A549 (cell line): ENCODE data around the gene RELL2. TPM values are rescaled to one million over a fixed set of nuclear protein-coding genes. Genes with fewer than 3 reads are reported as not detected.
A peak's percentile ranks its signal among the peaks of the same experiment; 100 is the strongest.

Experiments
- ATAC-seq, 2 experiments: fragments of 200-7000 bp in 1 of 2; fragments of >200 bp in 1 of 2; cut with Nextera tagmentation in 1 of 2; cut with Tn5 transposase in 1 of 2; 3 replicates each; pipeline versions ENCODE4 v1.8.0 to v1.9.1; 2018 to 2020; ENCODE audit warnings: mild to moderate bottlenecking in 1 of 2, moderate library complexity in 1 of 2
- CTCF ChIA-PET: fragments of 300-600 bp; sonication (Branson Sonifier 250); formaldehyde crosslinking; extraction: SDS; loops from one replicate; lab custom pipeline; 2021; ENCODE audit warnings: antibody characterized with exemption, inconsistent platforms; lab: Yijun Ruan, JAX
- POLR2A ChIA-PET: fragments of 350-600 bp; formaldehyde crosslinking; extraction: SDS; loops from one replicate; lab custom pipeline; 2021; ENCODE audit warnings: antibody characterized with exemption, inconsistent platforms; lab: Yijun Ruan, JAX
- DNase-seq, 2 experiments: peaks; one replicate each; pipeline versions ENCODE4 v3.0.0 to v3.0.0-alpha.2; 2011 to 2016; ENCODE audit warnings: low read depth in 1 of 2, low spot score in 1 of 2
- FAIRE-seq: peaks from 2 replicates; lab custom pipeline; 2011; peaks lifted over from hg19 to GRCh38; lab: Jason Lieb, UNC
- H3K27ac ChIP-seq, 2 experiments: fragments of >200 bp; sonication (Bioruptor Twin); formaldehyde crosslinking; 3 replicates each; pipeline ENCODE4 v1.5.1; 2016 to 2017
- H3K4me1 ChIP-seq: fragments of >200 bp; sonication (Bioruptor Twin); formaldehyde crosslinking; 3 replicates; pipeline ENCODE4 v1.6.1; 2016
- H3K4me2 ChIP-seq: fragments of >200 bp; sonication (Bioruptor Twin); formaldehyde crosslinking; 3 replicates; pipeline ENCODE4 v1.6.1; 2016
- H3K4me3 ChIP-seq: fragments of >200 bp; sonication (Bioruptor Twin); formaldehyde crosslinking; 3 replicates; pipeline ENCODE4 v1.5.1; 2016
- H3K9me3 ChIP-seq: fragments of >200 bp; sonication (Bioruptor Twin); formaldehyde crosslinking; 3 replicates; pipeline ENCODE4 v1.6.1; 2016
- CEBPB ChIP-seq, 2 experiments: fragments of >200 bp in 1 of 2; sonication (Bioruptor Twin) in 1 of 2; formaldehyde crosslinking in 1 of 2; IDR thresholded peaks; 2 replicates each; pipeline ENCODE4 v1.6.1; 2012 to 2016
- EHMT2 ChIP-seq: fragments of 200-600 bp; sonication (generic); IDR thresholded peaks from 2 replicates; pipeline ENCODE4 v1.6.1; 2016; ENCODE audit warnings: antibody characterized with exemption, low read depth, mild to moderate bottlenecking, moderate library complexity
- ESRRA ChIP-seq: fragments of 150-350 bp; IDR thresholded peaks from 2 replicates; pipeline ENCODE4 v1.6.1; 2014; ENCODE audit warnings: mild to moderate bottlenecking, low read length, borderline replicate concordance
- FOSB ChIP-seq: fragments of 250-450 bp; sonication (Bioruptor Pico); IDR thresholded peaks from 2 replicates; pipeline ENCODE4 v1.5.0; 2020; ENCODE audit warnings: mild to moderate bottlenecking, moderate library complexity
- FOSL2 ChIP-seq, 2 experiments: fragments of 450-650 bp in 1 of 2; fragments of >200 bp in 1 of 2; sonication (Bioruptor Twin) in 1 of 2; formaldehyde crosslinking; IDR thresholded peaks; 2 replicates each; pipeline versions ENCODE4 v1.5.0 to v1.6.1; 2016 to 2020; ENCODE audit warnings: mild to moderate bottlenecking in 1 of 2, moderate library complexity in 1 of 2
- HEYL ChIP-seq: fragments of 250-450 bp; sonication (Bioruptor Pico); IDR thresholded peaks from 2 replicates; pipeline ENCODE4 v1.8.0; 2021; ENCODE audit warnings: mild to moderate bottlenecking, moderate library complexity
- HOXB5 ChIP-seq: fragments of 250-450 bp; sonication (Bioruptor Pico); IDR thresholded peaks from 2 replicates; pipeline ENCODE4 v1.5.0; 2020; ENCODE audit warnings: mild to moderate bottlenecking, moderate library complexity
- JUN ChIP-seq, 2 experiments: fragments of >200 bp; sonication (Bioruptor Twin); formaldehyde crosslinking; IDR thresholded peaks; 2 replicates in 1 of 2; 3 replicates in 1 of 2; pipeline ENCODE4 v1.6.1; 2016 to 2017
- MAFK ChIP-seq: fragments of 450-650 bp; IDR thresholded peaks from 2 replicates; pipeline ENCODE4 v1.6.1; 2014; ENCODE audit not compliant: partially characterized antibody
- MAZ ChIP-seq: fragments of 150-350 bp; IDR thresholded peaks from 2 replicates; pipeline ENCODE4 v1.6.1; 2014; ENCODE audit warnings: antibody characterized with exemption, low read depth, low read length, borderline replicate concordance
- NPAS2 ChIP-seq: fragments of 250-450 bp; sonication (Bioruptor Pico); IDR thresholded peaks from 2 replicates; pipeline ENCODE4 v1.8.0; 2022; ENCODE audit warnings: mild to moderate bottlenecking, moderate library complexity, borderline replicate concordance
- NR3C1 ChIP-seq: fragments of >200 bp; sonication (Bioruptor Twin); formaldehyde crosslinking; IDR thresholded peaks from 3 replicates; pipeline ENCODE4 v1.6.1; 2017
- RCOR1 ChIP-seq: fragments of 150-350 bp; IDR thresholded peaks from 2 replicates; pipeline ENCODE4 v1.6.1; 2014; ENCODE audit warnings: antibody characterized with exemption, low read length, low read depth
- SREBF2 ChIP-seq: fragments of 450-650 bp; IDR thresholded peaks from 2 replicates; pipeline ENCODE4 v1.6.1; 2014; ENCODE audit warnings: mild to moderate bottlenecking, moderate library complexity
- TFCP2L1 ChIP-seq: fragments of 250-450 bp; sonication (Bioruptor Pico); IDR thresholded peaks from 2 replicates; pipeline ENCODE4 v1.5.0; 2021; ENCODE audit warnings: mild to moderate bottlenecking
- TP53 ChIP-seq: fragments of 250-450 bp; sonication (Bioruptor Pico); IDR thresholded peaks from 2 replicates; pipeline ENCODE4 v1.5.0; 2021; ENCODE audit warnings: mild to moderate bottlenecking, moderate library complexity
- ZC3H11A ChIP-seq: fragments of 450-650 bp; IDR thresholded peaks from 2 replicates; pipeline ENCODE4 v1.6.1; 2014; ENCODE audit warnings: antibody characterized with exemption, mild to moderate bottlenecking
- WGBS: methylation state at CpG from one replicate; pipeline ENCODE4 v1.1.6; 2017; ENCODE audit errors: missing lambda C conversion rate; 5-methylcytosine and 5-hydroxymethylcytosine counted together
- polyA plus RNA-seq, 4 experiments: library from polyadenylated mRNA; depleted of rRNA in 3 of 4; stranded (reverse); fragments of >200 nt; fragmentation: RNase III in 1 of 4; extraction: RNeasy Plus Mini Kit Qiagen cat#74134 plus additional on column Dnase treatment in 1 of 4; gene quantifications; 2 replicates in 3 of 4; 3 replicates in 1 of 4; pipeline ENCODE4 v1.2.3, GENCODE V29; 2011 to 2017
- TF ChIP-seq, protein P1 (sequence below): fragments of >200 bp; sonication (Bioruptor Twin); formaldehyde crosslinking; IDR thresholded peaks from 3 replicates; pipeline ENCODE4 v1.5.1; 2016
- TF ChIP-seq, protein P2 (sequence below): fragments of 200-600 bp; sonication (generic); IDR thresholded peaks from 2 replicates; pipeline ENCODE4 v1.6.1; 2016; ENCODE audit warnings: antibody characterized with exemption, mild to moderate bottlenecking, moderate library complexity
- TF ChIP-seq, protein P3 (sequence below): fragments of 250-450 bp; sonication (Bioruptor Pico); IDR thresholded peaks from 2 replicates; pipeline ENCODE4 v1.5.0; 2020; ENCODE audit warnings: low read depth, mild to moderate bottlenecking, moderate library complexity
- TF ChIP-seq, protein P4 (sequence below): fragments of 150-350 bp; IDR thresholded peaks from 2 replicates; pipeline ENCODE4 v1.6.1; 2014; ENCODE audit warnings: low read depth, mild to moderate bottlenecking, low read length
- TF ChIP-seq, protein P5 (sequence below): fragments of 250-450 bp; sonication (Bioruptor Pico); IDR thresholded peaks from 2 replicates; pipeline ENCODE4 v1.5.0; 2021; ENCODE audit warnings: mild to moderate bottlenecking, moderate library complexity, borderline replicate concordance

The RELL2 gene
- polyA plus RNA-seq, 2 of the 4 experiments (the other 2 are of a cell fraction) = 3.6 to 6.5 TPM

DNA sequence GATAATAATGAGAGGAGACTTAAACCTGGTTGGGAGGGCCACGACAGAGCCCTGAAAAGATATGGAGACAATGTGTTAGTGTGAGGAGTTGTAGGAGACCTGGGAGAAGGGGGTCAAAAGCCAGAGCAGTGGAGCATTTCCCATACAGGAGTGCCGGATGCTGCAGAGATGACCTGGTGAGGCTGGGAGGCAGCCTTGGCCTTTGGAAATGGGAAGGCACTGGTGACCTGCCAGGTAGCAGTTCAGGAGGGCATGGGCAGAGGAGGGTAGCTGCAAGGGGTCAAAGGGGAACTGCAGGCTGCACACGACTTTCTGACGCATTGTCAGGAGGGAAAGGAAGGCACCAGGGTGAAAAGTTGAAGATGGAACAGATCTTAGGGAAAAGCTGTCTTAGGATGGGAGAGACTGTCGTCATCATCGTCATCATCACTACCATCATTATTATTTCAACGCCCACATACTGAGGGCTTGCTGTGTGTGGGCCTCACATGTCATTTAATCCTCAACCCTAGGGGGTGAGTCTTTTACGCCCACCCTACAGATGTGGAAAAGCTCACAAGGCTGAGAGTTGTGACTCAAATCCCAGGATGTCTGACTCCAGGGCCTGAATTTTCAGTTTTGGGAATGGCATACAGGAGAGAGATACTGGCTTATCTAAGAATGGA, 31.9 kb downstream of the RELL2 start:
- DNase-seq (no peak), FAIRE-seq (no peak), ATAC-seq (no peak)
- Histone ChIP-seq H3K4me3 (no peak overlapping the region), H3K4me1 (peaks cover 4% of the 10 kb centered on the region; the same call in 1 of the 3 replicates), H3K27ac (no peak overlapping the region), H3K4me2 (no peak overlapping the region), H3K9me3 (no peaks in the 10 kb centered on the region)
- TF ChIP-seq CEBPB (IDR thresholded peaks at IDR 0.05) (no peak), MAZ (no peak), FOSL2 (IDR thresholded peaks at IDR 0.05) (no peak), FOSL2 (CRISPR knock-in tag; IDR thresholded peaks at IDR 0.05) (no peak), TFCP2L1 (no peak), ZC3H11A (no peak), FOSB (no peak), HOXB5 (CRISPR knock-in tag) (no peak), MAFK (no peak), RCOR1 (no peak), NPAS2 (CRISPR knock-in tag) (no peak), HEYL (no peak)
- TF ChIP-seq, protein P1, sequence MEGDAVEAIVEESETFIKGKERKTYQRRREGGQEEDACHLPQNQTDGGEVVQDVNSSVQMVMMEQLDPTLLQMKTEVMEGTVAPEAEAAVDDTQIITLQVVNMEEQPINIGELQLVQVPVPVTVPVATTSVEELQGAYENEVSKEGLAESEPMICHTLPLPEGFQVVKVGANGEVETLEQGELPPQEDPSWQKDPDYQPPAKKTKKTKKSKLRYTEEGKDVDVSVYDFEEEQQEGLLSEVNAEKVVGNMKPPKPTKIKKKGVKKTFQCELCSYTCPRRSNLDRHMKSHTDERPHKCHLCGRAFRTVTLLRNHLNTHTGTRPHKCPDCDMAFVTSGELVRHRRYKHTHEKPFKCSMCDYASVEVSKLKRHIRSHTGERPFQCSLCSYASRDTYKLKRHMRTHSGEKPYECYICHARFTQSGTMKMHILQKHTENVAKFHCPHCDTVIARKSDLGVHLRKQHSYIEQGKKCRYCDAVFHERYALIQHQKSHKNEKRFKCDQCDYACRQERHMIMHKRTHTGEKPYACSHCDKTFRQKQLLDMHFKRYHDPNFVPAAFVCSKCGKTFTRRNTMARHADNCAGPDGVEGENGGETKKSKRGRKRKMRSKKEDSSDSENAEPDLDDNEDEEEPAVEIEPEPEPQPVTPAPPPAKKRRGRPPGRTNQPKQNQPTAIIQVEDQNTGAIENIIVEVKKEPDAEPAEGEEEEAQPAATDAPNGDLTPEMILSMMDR = no peak
- TF ChIP-seq, protein P2, sequence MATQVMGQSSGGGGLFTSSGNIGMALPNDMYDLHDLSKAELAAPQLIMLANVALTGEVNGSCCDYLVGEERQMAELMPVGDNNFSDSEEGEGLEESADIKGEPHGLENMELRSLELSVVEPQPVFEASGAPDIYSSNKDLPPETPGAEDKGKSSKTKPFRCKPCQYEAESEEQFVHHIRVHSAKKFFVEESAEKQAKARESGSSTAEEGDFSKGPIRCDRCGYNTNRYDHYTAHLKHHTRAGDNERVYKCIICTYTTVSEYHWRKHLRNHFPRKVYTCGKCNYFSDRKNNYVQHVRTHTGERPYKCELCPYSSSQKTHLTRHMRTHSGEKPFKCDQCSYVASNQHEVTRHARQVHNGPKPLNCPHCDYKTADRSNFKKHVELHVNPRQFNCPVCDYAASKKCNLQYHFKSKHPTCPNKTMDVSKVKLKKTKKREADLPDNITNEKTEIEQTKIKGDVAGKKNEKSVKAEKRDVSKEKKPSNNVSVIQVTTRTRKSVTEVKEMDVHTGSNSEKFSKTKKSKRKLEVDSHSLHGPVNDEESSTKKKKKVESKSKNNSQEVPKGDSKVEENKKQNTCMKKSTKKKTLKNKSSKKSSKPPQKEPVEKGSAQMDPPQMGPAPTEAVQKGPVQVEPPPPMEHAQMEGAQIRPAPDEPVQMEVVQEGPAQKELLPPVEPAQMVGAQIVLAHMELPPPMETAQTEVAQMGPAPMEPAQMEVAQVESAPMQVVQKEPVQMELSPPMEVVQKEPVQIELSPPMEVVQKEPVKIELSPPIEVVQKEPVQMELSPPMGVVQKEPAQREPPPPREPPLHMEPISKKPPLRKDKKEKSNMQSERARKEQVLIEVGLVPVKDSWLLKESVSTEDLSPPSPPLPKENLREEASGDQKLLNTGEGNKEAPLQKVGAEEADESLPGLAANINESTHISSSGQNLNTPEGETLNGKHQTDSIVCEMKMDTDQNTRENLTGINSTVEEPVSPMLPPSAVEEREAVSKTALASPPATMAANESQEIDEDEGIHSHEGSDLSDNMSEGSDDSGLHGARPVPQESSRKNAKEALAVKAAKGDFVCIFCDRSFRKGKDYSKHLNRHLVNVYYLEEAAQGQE = no peak
- CTCF ChIA-PET = interaction anchor here (0.6 to 11.0 kb wide), 10 partner anchors 11 to 292 kb away, joined by 3 to 120 read pairs (median 4); partner anchors contain the start of genes HDAC3, PCDH12 and RELL2
- POLR2A ChIA-PET = interaction anchor here (0.6 to 1.1 kb wide), 2 partner anchors 23 to 344 kb away, joined by 3 read pairs; partner anchors contain the start of gene GNPDA1
- 73% methylated on average over 8 of the region's 8 CpGs for WGBS

DNA sequence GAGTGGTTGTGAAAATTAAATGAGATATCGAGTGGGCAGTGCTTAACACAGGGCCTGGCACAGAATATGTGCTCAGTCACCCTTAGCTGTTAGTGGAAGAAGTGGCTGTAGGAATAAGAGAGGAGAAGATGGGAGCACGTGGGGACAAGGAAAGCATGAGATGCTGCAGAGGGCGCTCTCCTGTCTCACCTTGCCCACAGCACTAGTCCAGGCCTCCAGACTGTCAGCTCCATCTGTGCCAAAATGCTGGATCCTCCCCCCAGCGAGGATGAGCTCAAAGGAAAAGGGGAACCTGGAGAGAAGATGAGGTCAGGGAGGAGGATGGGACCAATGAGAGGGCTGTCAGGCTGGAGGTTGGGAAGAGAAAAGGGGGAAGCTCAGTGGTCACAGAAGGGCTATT, 32.7 kb downstream of the RELL2 start:
- POLR2A ChIA-PET = interaction anchor here (0.6 to 1.1 kb wide), 4 partner anchors 22 to 344 kb away, joined by 3 to 8 read pairs (median 3); partner anchors contain the start of gene GNPDA1
- ATAC-seq = peak in 1 of 2 experiments; percentile 36; a peak in 2 of 6 replicates
- DNase-seq = no peak
- WGBS = 77% methylated on average over 4 of the region's 4 CpGs
- Histone ChIP-seq H3K27ac (no peak overlapping the region), H3K4me2 (no peak overlapping the region), H3K9me3 (no peaks in the 10 kb centered on the region), H3K4me1 (peaks cover 4% of the 10 kb centered on the region; the same call in 1 of the 3 replicates), H3K4me3 (no peak overlapping the region)
- CTCF ChIA-PET = interaction anchor here (0.6 to 11.0 kb wide), 12 partner anchors 12 to 300 kb away, joined by 3 to 120 read pairs (median 4); partner anchors contain the start of genes HDAC3, PCDH12, RELL2 and RNF14
- FAIRE-seq = no peak
- TF ChIP-seq, protein P3, sequence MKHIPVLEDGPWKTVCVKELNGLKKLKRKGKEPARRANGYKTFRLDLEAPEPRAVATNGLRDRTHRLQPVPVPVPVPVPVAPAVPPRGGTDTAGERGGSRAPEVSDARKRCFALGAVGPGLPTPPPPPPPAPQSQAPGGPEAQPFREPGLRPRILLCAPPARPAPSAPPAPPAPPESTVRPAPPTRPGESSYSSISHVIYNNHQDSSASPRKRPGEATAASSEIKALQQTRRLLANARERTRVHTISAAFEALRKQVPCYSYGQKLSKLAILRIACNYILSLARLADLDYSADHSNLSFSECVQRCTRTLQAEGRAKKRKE (CRISPR knock-in tag) = no peak
- TF ChIP-seq HOXB5 (CRISPR knock-in tag) (no peak), SREBF2 (no peak), TP53 (CRISPR knock-in tag) (no peak), ESRRA (no peak), NR3C1 (no peak), JUN (IDR thresholded peaks at IDR 0.05) (no peak), EHMT2 (no peak)
- TF ChIP-seq, protein P4, sequence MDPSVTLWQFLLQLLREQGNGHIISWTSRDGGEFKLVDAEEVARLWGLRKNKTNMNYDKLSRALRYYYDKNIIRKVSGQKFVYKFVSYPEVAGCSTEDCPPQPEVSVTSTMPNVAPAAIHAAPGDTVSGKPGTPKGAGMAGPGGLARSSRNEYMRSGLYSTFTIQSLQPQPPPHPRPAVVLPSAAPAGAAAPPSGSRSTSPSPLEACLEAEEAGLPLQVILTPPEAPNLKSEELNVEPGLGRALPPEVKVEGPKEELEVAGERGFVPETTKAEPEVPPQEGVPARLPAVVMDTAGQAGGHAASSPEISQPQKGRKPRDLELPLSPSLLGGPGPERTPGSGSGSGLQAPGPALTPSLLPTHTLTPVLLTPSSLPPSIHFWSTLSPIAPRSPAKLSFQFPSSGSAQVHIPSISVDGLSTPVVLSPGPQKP = no peak
- TF ChIP-seq, protein P5, sequence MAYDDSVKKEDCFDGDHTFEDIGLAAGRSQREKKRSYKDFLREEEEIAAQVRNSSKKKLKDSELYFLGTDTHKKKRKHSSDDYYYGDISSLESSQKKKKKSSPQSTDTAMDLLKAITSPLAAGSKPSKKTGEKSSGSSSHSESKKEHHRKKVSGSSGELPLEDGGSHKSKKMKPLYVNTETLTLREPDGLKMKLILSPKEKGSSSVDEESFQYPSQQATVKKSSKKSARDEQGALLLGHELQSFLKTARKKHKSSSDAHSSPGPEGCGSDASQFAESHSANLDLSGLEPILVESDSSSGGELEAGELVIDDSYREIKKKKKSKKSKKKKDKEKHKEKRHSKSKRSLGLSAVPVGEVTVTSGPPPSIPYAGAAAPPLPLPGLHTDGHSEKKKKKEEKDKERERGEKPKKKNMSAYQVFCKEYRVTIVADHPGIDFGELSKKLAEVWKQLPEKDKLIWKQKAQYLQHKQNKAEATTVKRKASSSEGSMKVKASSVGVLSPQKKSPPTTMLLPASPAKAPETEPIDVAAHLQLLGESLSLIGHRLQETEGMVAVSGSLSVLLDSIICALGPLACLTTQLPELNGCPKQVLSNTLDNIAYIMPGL = no peak
- TF ChIP-seq, protein P1 = no peak
